ENCODE data around the gene PRR5L.
A peak's percentile ranks its signal among the peaks of the same experiment; 100 is the strongest.

The PRR5L gene

GRCh38 chr11:36292311-36292722 lies 3.8 kb upstream of the PRR5L start:
- TF ChIP-seq CTCF (conservative IDR thresholded peaks at IDR 0.05; ENCODE audit: control insufficient read depth, insufficient read depth, low read depth, low read length), result peak; percentile 49
- peak; percentile 46 for DNase-seq (ENCODE audit: low read depth)
- no peak overlapping the region for H3K4me3 ChIP-seq (ENCODE audit: control insufficient read depth, low read depth, low read length)

GRCh38 chr11:36296884-36297543 lies 926 bp downstream of the PRR5L start:
- H3K4me3 ChIP-seq (ENCODE audit: control insufficient read depth, low read depth, low read length), result no peak overlapping the region
- DNase-seq (ENCODE audit: low read depth), result peak; percentile 90

GRCh38 chr11:36300650-36301049 lies 4.6 kb downstream of the PRR5L start:
- TF ChIP-seq CTCF (conservative IDR thresholded peaks at IDR 0.05; ENCODE audit: control insufficient read depth, insufficient read depth, low read depth, low read length), result no peak
- no peak overlapping the region for H3K4me3 ChIP-seq (ENCODE audit: control insufficient read depth, low read depth, low read length)
- DNase-seq (ENCODE audit: low read depth), result peak; percentile 64

More at GRCh38 chr11:36296884-36297543, 926 bp downstream of the PRR5L start:
- TF ChIP-seq CTCF (conservative IDR thresholded peaks at IDR 0.05; ENCODE audit: control insufficient read depth, insufficient read depth, low read depth, low read length), result no peak

- TF ChIP-seq CTCF (conservative IDR thresholded peaks at IDR 0.05; ENCODE audit: control insufficient read depth, insufficient read depth, low read depth, low read length), result no peak
- no peak for DNase-seq (ENCODE audit: low read depth)
Measured at GRCh38 chr11:36304351-36304750, 8.3 kb downstream of the PRR5L start.

GRCh38 chr11:36305047-36305446 lies 9.0 kb downstream of the PRR5L start:
- no peak overlapping the region for H3K4me3 ChIP-seq (ENCODE audit: control insufficient read depth, low read depth, low read length)
- no peak for DNase-seq (ENCODE audit: low read depth)
- TF ChIP-seq CTCF (conservative IDR thresholded peaks at IDR 0.05; ENCODE audit: control insufficient read depth, insufficient read depth, low read depth, low read length), result no peak

More at GRCh38 chr11:36304351-36304750, 8.3 kb downstream of the PRR5L start:
- no peak overlapping the region for H3K4me3 ChIP-seq (ENCODE audit: control insufficient read depth, low read depth, low read length)

GRCh38 chr11:36306888-36307287 lies 10.8 kb downstream of the PRR5L start:
- TF ChIP-seq CTCF (conservative IDR thresholded peaks at IDR 0.05; ENCODE audit: control insufficient read depth, insufficient read depth, low read depth, low read length), result peak; percentile 59
- peak; percentile 60 for DNase-seq (ENCODE audit: low read depth)
- no peak overlapping the region for H3K4me3 ChIP-seq (ENCODE audit: control insufficient read depth, low read depth, low read length)

Data from fibroblast of mammary gland (primary cell).